NCI-H1930 (cell line): ENCODE measurements around the gene ARL14.

Experiments
- DNase-seq, 2 experiments: peaks; one replicate each; lab custom pipeline; 2025; lab: John Stamatoyannopoulos, UW

Gene ARL14

GRCh38 chr3:160676547-160677303, at the start of gene ARL14:
Gene ARL14, plus strand, starts transcription at chr3:160677160. Its CDS starts 187 bp downstream, at chr3:160677347.
- no peak for DNase-seq

DNA sequence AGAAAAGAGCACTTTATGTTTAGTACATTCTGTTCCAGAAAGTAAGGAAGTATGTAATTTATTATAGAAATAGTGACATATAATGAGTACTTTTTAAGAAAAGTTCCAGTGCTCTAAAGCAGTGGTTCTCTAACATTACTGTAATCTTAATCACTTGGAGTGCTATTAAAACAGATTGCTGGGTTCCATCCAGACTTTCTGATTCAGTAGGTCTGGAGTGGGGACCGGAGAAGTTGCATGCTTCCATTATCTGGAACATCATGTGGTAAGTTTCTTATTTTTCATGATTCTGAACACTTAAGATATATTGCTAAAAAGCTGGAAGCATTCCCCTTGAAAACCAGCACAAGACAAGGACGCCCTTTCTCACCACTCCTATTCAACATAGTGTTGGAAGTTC, 47.5 kb upstream of the ARL14 start:
- no peak for DNase-seq

DNA sequence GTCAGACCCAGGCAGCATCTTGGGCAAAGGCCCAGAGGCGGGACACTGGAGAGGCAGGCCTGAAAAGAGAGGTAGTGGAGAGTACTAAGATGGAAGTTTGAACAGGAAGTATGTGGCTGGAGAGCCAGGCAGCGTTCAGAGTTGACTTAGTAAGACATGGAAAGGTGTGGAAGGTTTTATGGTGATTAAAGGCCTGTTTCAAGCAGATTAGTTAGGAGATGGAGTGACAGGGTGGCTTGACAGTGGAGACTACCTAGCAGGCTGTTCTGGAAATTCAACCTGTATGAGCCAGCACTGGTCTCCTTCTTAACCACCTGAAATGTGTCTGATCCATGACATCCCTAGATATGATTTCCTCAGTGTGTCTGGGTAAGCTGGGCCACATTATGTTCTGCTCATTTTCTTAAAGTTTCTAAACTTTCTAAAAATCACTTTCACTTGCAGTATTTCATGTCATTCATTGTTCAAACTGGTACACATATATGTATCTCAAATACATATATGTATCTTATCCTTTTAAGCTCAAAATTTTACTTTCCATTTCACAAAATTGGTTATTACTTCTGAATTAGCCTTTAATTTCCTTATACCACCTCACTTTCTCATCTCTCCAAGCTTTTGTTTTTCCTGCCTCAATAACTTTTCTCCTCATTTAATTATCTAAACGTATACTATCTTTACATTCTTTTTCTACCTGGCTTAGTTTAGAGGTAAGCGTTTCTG, 43.4 kb upstream of the ARL14 start:
- no peak for DNase-seq

- DNase-seq = no peak
Observed at GRCh38 chr3:160635213-160635612, 41.7 kb upstream of the ARL14 start.

DNA sequence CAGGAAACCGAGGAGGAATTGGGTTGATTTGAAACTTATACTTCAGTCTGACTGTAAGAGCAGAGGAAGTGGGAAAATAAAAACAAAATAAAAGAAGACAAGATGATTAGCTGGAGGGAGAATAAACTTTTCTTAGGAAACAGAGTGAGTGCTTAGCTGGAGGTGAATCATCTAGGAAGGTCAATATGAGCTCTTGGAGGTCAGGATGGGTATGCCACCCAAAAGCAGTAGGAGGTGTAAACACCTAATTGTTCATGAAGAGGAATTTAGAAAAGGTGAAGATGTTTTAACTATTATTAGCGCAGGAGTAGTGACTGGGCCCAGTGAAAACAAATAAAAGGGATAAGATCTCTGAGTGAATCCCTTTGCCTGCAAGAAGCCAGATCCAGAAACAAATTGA, 39.9 kb upstream of the ARL14 start:
- DNase-seq = no peak

DNA sequence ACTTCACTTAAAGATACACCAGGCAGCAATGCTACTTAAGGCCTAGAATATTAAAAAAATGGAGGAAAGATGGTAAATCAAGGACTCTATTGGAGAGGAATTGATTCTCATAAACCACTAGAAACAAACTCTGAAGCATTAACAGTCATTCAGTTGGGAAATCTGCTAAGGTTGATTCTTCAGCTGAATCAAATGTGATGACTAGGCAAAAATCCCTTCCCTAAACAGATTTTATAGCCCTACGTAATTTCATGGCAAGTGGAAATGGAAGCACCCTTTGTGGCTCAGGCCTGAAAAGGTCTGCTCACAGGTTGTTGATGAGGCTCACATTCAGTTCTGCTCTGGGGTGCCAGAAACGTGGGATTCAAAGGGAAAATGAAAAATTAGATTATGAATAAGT, 38.8 kb upstream of the ARL14 start:
- DNase-seq = no peak

GRCh38 chr3:160641665-160642309, 35.2 kb upstream of the ARL14 start:
- no peak for DNase-seq

GRCh38 chr3:160643994-160644393, 33.0 kb upstream of the ARL14 start:
- DNase-seq = no peak

DNA sequence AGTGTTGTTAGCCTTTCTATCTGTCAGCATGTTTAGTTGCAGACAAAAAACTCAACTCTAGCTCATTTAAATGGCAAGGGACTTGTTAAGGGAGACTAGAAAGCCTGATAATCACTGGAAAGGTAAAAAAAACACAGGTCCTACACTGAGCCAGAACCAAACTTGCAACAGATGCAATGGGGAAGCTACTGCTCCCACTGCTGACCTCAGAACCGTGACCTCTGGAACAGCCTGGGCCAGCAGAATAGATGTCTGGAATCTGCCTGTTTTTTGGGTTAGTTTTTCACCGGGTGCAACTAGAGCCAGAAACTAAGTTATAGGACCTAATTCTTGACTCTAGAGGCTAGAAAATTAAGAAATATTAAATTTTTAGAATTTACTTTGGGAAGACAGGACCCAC, 32.5 kb upstream of the ARL14 start:
- DNase-seq = no peak

DNA sequence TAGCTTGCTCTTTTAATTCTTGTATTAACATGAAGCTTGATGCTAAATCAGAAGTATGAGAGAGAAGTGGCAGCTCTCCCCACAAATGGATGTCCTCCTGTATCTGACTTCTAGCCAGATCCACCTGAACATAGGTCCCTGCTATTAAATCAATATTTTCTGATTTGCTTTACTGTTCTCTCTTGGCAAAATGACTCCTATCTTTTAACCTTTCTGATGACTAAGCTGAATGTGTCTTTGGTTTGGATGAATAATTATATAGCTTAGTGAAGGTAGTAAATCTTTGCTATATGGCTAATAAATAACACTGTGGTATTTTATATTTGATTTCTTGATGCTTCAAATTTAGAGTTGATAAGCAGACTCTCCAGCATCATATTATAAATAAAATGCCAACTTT, 28.3 kb upstream of the ARL14 start:
- no peak for DNase-seq

- no peak for DNase-seq
Observed at GRCh38 chr3:160649596-160649995, 27.4 kb upstream of the ARL14 start.

GRCh38 chr3:160653512-160653911, 23.4 kb upstream of the ARL14 start:
- no peak for DNase-seq

GRCh38 chr3:160660902-160661301, 16.1 kb upstream of the ARL14 start:
- DNase-seq = no peak

- no peak for DNase-seq
Observed at GRCh38 chr3:160661660-160662059, 15.3 kb upstream of the ARL14 start.

- DNase-seq = no peak
Observed at GRCh38 chr3:160665231-160665630, 11.7 kb upstream of the ARL14 start.

DNA sequence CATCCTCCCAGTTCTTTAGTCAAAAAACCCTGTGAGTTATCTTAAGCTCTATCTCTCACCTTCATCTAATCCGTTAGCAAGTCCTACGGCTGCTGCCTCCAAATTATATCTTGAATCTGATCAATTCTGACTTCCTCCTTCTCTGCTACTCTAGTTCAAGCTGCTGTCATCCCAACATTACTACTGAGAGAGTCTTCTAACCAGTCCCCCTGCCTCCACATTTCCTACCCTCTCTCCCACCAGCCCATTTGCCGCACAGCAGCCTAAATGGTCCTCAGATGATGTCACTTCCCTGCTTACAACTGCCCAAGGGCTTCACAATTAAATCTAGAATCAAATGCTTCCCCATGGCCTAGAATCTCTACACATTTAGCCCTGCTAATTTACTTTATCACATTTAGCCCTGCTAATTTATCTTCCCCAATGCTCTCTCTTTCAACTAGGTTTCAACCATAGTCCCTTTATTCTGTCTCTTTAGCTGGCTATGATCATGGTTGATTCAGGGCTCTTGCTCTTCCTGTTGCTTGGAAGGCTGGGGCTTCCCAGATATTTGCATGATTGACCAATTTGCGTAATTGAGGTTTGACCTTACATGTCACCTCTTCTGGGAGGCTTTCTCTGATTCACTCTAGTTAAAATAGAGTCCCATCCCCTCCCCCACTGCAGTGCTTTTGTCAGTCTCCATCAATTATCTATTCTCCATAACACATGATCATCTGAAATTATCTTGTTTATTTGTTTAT, 11.0 kb upstream of the ARL14 start:
- peak in 1 of 2 experiments; percentile 13 for DNase-seq

DNA sequence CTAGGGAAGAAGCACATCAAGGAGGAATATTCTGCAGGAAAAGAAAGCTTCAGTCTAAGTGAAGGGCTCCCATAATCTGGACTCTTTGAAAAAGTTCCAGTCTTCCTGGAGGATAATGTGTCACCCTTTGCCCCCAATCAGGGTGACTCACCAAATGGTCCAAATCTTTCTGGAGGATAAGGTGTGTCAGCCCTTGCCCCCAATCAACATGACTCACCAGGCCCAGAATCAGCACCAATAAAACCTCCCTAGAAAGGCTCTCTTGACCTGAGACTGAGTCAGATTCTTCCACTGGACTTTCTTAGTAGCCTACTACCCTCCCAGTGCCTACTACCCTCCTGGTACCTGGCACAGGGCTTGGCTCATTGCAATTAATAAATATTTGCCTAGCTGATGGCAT, 9.5 kb upstream of the ARL14 start:
- no peak for DNase-seq

DNA sequence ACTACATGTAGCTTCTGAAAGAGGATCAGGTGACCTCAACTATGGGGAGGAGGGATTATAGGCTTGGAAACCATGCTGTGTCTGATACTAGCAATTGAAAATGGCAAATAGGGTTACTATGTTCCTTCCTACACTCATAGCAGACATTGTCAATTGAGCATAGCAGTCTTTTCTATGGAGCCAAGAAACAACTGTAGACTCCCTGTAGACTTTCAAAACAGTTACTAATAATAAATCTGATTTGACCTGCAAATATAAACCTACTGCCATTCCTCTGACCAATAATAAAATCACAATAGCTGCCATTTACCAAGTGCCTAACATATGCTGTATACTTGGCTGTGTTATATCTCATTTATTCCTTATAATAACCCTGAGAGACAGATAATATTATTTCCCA, 8.5 kb upstream of the ARL14 start:
- no peak for DNase-seq

DNA sequence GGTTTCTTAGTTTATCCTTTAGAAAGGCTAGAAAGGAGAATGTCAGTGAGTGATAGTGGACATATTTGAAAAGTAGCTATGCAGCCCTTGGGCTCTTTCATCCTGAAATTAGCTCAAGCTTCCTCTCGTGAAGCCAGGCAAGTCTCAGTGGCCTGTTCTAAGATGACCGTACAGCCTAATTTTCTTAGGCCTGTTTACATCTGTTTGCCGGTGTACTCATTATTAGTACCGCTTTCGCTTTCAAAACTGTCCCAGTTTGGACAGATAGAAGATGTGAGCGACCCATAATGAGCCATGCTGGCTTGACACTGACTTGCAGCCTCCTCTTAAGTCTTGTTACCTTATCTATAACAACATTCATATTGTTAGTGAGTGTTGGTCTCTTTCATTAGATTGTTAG, 5.7 kb upstream of the ARL14 start:
- DNase-seq = no peak

- no peak for DNase-seq
Observed at GRCh38 chr3:160671995-160672394, 5.0 kb upstream of the ARL14 start.

DNA sequence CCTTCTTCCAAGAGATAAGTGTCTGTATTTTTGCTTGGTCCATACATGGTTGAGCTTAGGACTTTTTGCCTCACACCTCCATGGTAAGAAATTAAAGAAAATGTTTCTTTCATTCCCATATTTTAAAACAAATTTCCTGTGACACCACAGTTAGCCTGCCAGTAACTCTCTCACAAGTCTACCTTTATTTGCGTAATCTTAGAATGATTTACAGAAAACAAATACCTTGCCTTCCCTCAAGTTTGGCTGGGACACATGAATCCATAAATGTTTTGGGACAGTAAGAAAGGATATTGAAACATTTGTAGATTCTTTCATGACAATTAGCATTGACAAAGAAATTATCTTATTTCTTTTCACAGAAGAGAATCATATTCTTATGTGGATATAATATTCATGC, 3.8 kb upstream of the ARL14 start:
- no peak for DNase-seq

- no peak for DNase-seq
Observed at GRCh38 chr3:160675566-160676124, 1.3 kb upstream of the ARL14 start.
